ENCODE results near the gene PMVK. TPM values are rescaled to one million over a fixed set of nuclear protein-coding genes. Genes with fewer than 3 reads are reported as not detected.

PMVK gene
- total RNA-seq, 1 experiment from 2014 or later = 26.8 TPM

GRCh38 chr1:154974808-154975408, 38.4 kb upstream of the PMVK start (continued):
- TF ChIP-seq ESRRA (CRISPR knock-in tag; IDR thresholded peaks at IDR 0.05; ENCODE audit: borderline replicate concordance) (no peak), PRDM15 (CRISPR knock-in tag; IDR thresholded peaks at IDR 0.05) (no peak), IRF2 (CRISPR knock-in tag; IDR thresholded peaks at IDR 0.05; ENCODE audit: borderline replicate concordance, low read depth) (no peak), JUN (CRISPR knock-in tag; IDR thresholded peaks at IDR 0.05) (no peak), MYBL2 (CRISPR knock-in tag; IDR thresholded peaks at IDR 0.05) (0 out of 2 replicates have a peak, but pooled peaks have one; percentile 35), MAX (CRISPR knock-in tag; IDR thresholded peaks at IDR 0.05) (peak; percentile 77; the same call in 1 of the 2 replicates), TP53 (CRISPR knock-in tag; IDR thresholded peaks at IDR 0.05) (no peak), ZNF121 (CRISPR knock-in tag; IDR thresholded peaks at IDR 0.05) (no peak), NR1H2 (CRISPR knock-in tag; IDR thresholded peaks at IDR 0.05) (no peak), ZBTB43 (CRISPR knock-in tag; IDR thresholded peaks at IDR 0.05) (no peak), ZNF671 (CRISPR knock-in tag; IDR thresholded peaks at IDR 0.05) (no peak), ZNF396 (CRISPR knock-in tag; IDR thresholded peaks at IDR 0.05; ENCODE audit: borderline replicate concordance) (no peak), SOX15 (CRISPR knock-in tag; IDR thresholded peaks at IDR 0.05) (no peak), CDX4 (CRISPR knock-in tag; IDR thresholded peaks at IDR 0.05; ENCODE audit: borderline replicate concordance) (no peak), TEAD1 (CRISPR knock-in tag; IDR thresholded peaks at IDR 0.05) (peak; percentile 70; the same call in 1 of the 2 replicates), AR (CRISPR knock-in tag; IDR thresholded peaks at IDR 0.05) (no peak), GABPB1 (CRISPR knock-in tag; IDR thresholded peaks at IDR 0.05) (peak; percentile 7; the same call in 1 of the 2 replicates), SP1 (CRISPR knock-in tag; conservative IDR thresholded peaks at IDR 0.05) (no peak; the same call in 1 of the 2 replicates), ZNF232 (CRISPR knock-in tag; IDR thresholded peaks at IDR 0.05) (0 out of 2 replicates have a peak, but pooled peaks have one; percentile 31), MXD4 (CRISPR knock-in tag; IDR thresholded peaks at IDR 0.05; ENCODE audit: borderline replicate concordance) (no peak), HMGA2 (CRISPR knock-in tag; IDR thresholded peaks at IDR 0.05) (no peak), FOXP4 (CRISPR knock-in tag; IDR thresholded peaks at IDR 0.05) (no peak), E2F4 (CRISPR knock-in tag; IDR thresholded peaks at IDR 0.05; ENCODE audit: borderline replicate concordance, low read depth) (no peak), STAT6 (CRISPR knock-in tag; conservative IDR thresholded peaks at IDR 0.05; ENCODE audit: low read depth) (no peak)
